IMR-90 (cell line): ENCODE results near the gene THBS4. TPM values are rescaled to one million over a fixed set of nuclear protein-coding genes. Genes with fewer than 3 reads are reported as not detected.

Experiments
- microRNA-seq, 2 experiments: library from miRNA; stranded (forward) in 1 of 2; unstranded in 1 of 2; fragments of 10-50 nt in 1 of 2; fragments of <30 nt in 1 of 2; gene quantifications in 1 of 2; microRNA quantifications in 1 of 2; one replicate each; pipeline versions ENCODE3 to v1.1.0; 2013 to 2020; ENCODE audit not compliant: insufficient read depth in 1 of 2, insufficient read length in 1 of 2, unreplicated experiment in 1 of 2
- polyA plus RNA-seq, 3 experiments: library from polyadenylated mRNA; depleted of rRNA; stranded (reverse); fragments of >200 nt; gene quantifications; 2 replicates each; pipeline ENCODE4 v1.2.3, GENCODE V29; 2012; ENCODE audit warnings: low replicate concordance in 1 of 3
- small RNA-seq, 5 experiments: library from RNA; depleted of rRNA; stranded (forward); fragments of <200 nt; gene quantifications; one replicate each; pipeline ENCODE3, GENCODE V24; 2012
- total RNA-seq: library from RNA; depleted of rRNA; stranded (reverse); fragments of >200 nt; gene quantifications from 2 replicates; pipeline ENCODE4 v1.2.3, GENCODE V29; 2012; rRNA removed

Gene THBS4
- total and polyA plus RNA-seq, 2 of the 4 experiments (the other 2 are of a cell fraction) = 0.90 to 0.92 TPM

Small RNA genes lying within 50 kb of the gene (microRNA-seq; reads per million reads assigned to microRNA genes)
- gene TRMT112P2 (ENCODE audit: insufficient read depth, insufficient read length) = not detected

Small RNA genes lying within 50 kb of the gene (small RNA-seq; reads per million reads assigned to genes)
- 0 reads per million in 5 experiments for gene TRMT112P2

Other genes with a start within 250 kb of the THBS4 start
- 12.7 and 13.6 TPM in 2 replicates for gene MTX3, start 44.1 kb upstream of the THBS4 start, total RNA-seq
- 4.0 and 6.6 TPM in 2 replicates for gene MTX3, start 44.1 kb upstream of the THBS4 start, polyA plus RNA-seq (2012; rRNA removed)
- gene SERINC5, start 220.7 kb downstream of the THBS4 start, total RNA-seq = 7.2 and 8.1 TPM in 2 replicates
- 4.6 and 5.0 TPM in 2 replicates for gene SERINC5, start 220.7 kb downstream of the THBS4 start, polyA plus RNA-seq (2012; rRNA removed)